Heart left ventricle (tissue), 13 donors: ENCODE measurements around the gene SNX8.

ENCODE experiments used
- CTCF ChIP-seq, 12 donors: fragments of 200-600 bp; sonication (generic) in 4 of 12; IDR thresholded peaks; one replicate each; pipeline versions ENCODE4 v1.5.0 to v1.8.0; 2018 to 2022; ENCODE audit warnings: antibody characterized with exemption in 12 of 12, mild to moderate bottlenecking in 5 of 12
- POLR2A ChIP-seq, 2 donors: fragments of 450-650 bp; IDR thresholded peaks; one replicate each; pipeline ENCODE4 v1.6.1; 2017; ENCODE audit warnings: antibody characterized with exemption in 2 of 2, mild to moderate bottlenecking in 2 of 2, moderate library complexity in 2 of 2
- donor health status: ischemic (EF 13 %, LVEDD 7.1; RV severe dilation, severe dysfunction).
- donor health status: DM: no; HTN: yes; CAD: no.
- donor health status: DM: no; HTN: no; CAD: no.
- donor health status: ischemic (EF 25% LVEDD 6.9; RV normal size, moderate dysfunction).
- donor health status: ischemic (EF 25% LVEDD 5.7; RV mildly dilated, moderate dysfunction).
- donor health status: ischemic (EF 35%, LVEDD 5.7; RV mildly dilated, moderate dysfunction).
- donor health status: nonischemic (EF 11% LVEDD 7.7; RV severe dilation, severe dysfunction).
- donor health status: DM: yes; HTN: yes; CAD: no.
- donor health status: PGD.
- donor health status: ischemic (EF 29% LVEDD 5.4; RV normal size, mild dysfunction).
- donor health status: nonischemic (EF 23%, LVEDD 6.1; RV moderate dilation, normal function).

GRCh38 chr7:2330493-2330892 is 16.3 kb upstream of the SNX8 start:
- TF ChIP-seq CTCF (IDR thresholded peaks at IDR 0.05) (no peak), POLR2A (IDR thresholded peaks at IDR 0.05) (no peak)
